Measurements from ENCODE around the gene UTF1.

The UTF1 gene

GRCh38 chr10:133275684-133276092 lies 45.7 kb downstream of the UTF1 start:
- peak overlapping the region; percentile 57 to 91 (median 72) for H3K4me3 ChIP-seq (ENCODE audit: control insufficient read depth in 1 of 7, extremely low read depth in 1 of 7, insufficient read depth in 4 of 7, low read depth in 2 of 7, low read length in 6 of 7)
- CTCF ChIA-PET, result interaction anchor here (0.8 to 7.1 kb wide), 9 partner anchors 10 to 132 kb away, joined by 3 to 112 read pairs (median 9); no protein-coding TSS in a partner anchor
- no peaks in the 10 kb centered on the region for H3K27me3 ChIP-seq (replicated peaks in 2 of 5; ENCODE audit: control insufficient read depth in 4 of 5, insufficient read depth in 5 of 5, low read length in 4 of 5)
- no peaks in the 10 kb centered on the region for H3K9me3 ChIP-seq (ENCODE audit: control extremely low read depth in 1 of 5, control insufficient read depth in 4 of 5, insufficient read depth in 2 of 5, low read depth in 1 of 5, low read length in 4 of 5)
- POLR2A ChIA-PET, result interaction anchor here (0.7 to 5.8 kb wide), 7 partner anchors 12 to 38 kb away, joined by 3 to 63 read pairs (median 4); partner anchors contain the start of genes TUBGCP2, VENTX and ZNF511
- peaks cover 11 to 69% (median 66%) of the 10 kb centered on the region in 4 experiments for H3K4me1 ChIP-seq (ENCODE audit: control extremely low read depth in 1 of 4, control insufficient read depth in 4 of 4, insufficient read depth in 4 of 4, low read length in 3 of 4)
- DNase-seq, result peak in 2 of 3 donors; percentile 56 to 60
- peak overlapping the region; percentile 80 to 86 for H3K27ac ChIP-seq (ENCODE audit: insufficient read depth in 1 of 2, low read depth in 1 of 2, low read length in 2 of 2, poor library complexity in 1 of 2, severe bottlenecking in 2 of 2)
- WGBS (ENCODE audit: insufficient coverage), result 0% methylated on average over 12 of the region's 12 CpGs
- peaks cover 0 to 32% (median 16%) of the 10 kb centered on the region in 4 experiments for H3K36me3 ChIP-seq (ENCODE audit: control insufficient read depth in 4 of 4, insufficient read depth in 4 of 4, low read length in 3 of 4)

- H3K9me3 ChIP-seq (ENCODE audit: control extremely low read depth in 1 of 5, control insufficient read depth in 4 of 5, insufficient read depth in 2 of 5, low read depth in 1 of 5, low read length in 4 of 5), result no peaks in the 10 kb centered on the region
- H3K4me3 ChIP-seq (ENCODE audit: control insufficient read depth in 1 of 7, extremely low read depth in 1 of 7, insufficient read depth in 4 of 7, low read depth in 2 of 7, low read length in 6 of 7), result peak overlapping the region; percentile 57 to 91 (median 72)
- WGBS (ENCODE audit: insufficient coverage), result 3% methylated on average over 3 of the region's 6 CpGs
- POLR2A ChIA-PET, result interaction anchor here (0.7 to 5.8 kb wide), 6 partner anchors 12 to 38 kb away, joined by 3 to 63 read pairs (median 8); partner anchors contain the start of genes TUBGCP2, VENTX and ZNF511
- no peak for DNase-seq
- CTCF ChIA-PET, result interaction anchor here (1.0 to 7.1 kb wide), 6 partner anchors 10 to 133 kb away, joined by 3 to 112 read pairs (median 10); no protein-coding TSS in a partner anchor
- H3K27ac ChIP-seq (ENCODE audit: insufficient read depth in 1 of 2, low read depth in 1 of 2, low read length in 2 of 2, poor library complexity in 1 of 2, severe bottlenecking in 2 of 2), result peak overlapping the region in 1 of 2 experiments; percentile 86
- H3K4me1 ChIP-seq (ENCODE audit: control extremely low read depth in 1 of 4, control insufficient read depth in 4 of 4, insufficient read depth in 4 of 4, low read length in 3 of 4), result peaks cover 11 to 73% (median 69%) of the 10 kb centered on the region in 4 experiments
- peaks cover 0 to 28% (median 12%) of the 10 kb centered on the region in 4 experiments for H3K36me3 ChIP-seq (ENCODE audit: control insufficient read depth in 4 of 4, insufficient read depth in 4 of 4, low read length in 3 of 4)
- no peaks in the 10 kb centered on the region for H3K27me3 ChIP-seq (replicated peaks in 2 of 5; ENCODE audit: control insufficient read depth in 4 of 5, insufficient read depth in 5 of 5, low read length in 4 of 5)
Measured at GRCh38 chr10:133276100-133276434, 46.0 kb downstream of the UTF1 start.

GRCh38 chr10:133276435-133277201 lies 46.6 kb downstream of the UTF1 start, which contains the start of gene ADAM8:
Gene ADAM8, minus strand, starts transcription at chr10:133276868. Its CDS starts 51 bp downstream, at chr10:133276817.
- peak within 1 kb of the TSS; percentile 57 to 91 (median 72) for H3K4me3 ChIP-seq (ENCODE audit: control insufficient read depth in 1 of 7, extremely low read depth in 1 of 7, insufficient read depth in 4 of 7, low read depth in 2 of 7, low read length in 6 of 7)
- ChIA-PET POLR2A (interaction anchor here (0.7 to 5.8 kb wide), 5 partner anchors 13 to 39 kb away, joined by 3 to 63 read pairs (median 11); partner anchors contain the start of genes TUBGCP2, VENTX and ZNF511), CTCF (interaction anchor here (1.0 to 7.1 kb wide), 5 partner anchors 11 to 33 kb away, joined by 3 to 112 read pairs (median 12); no protein-coding TSS in a partner anchor)
- peaks cover 11 to 76% (median 71%) of the 10 kb centered on the region in 4 experiments for H3K4me1 ChIP-seq (ENCODE audit: control extremely low read depth in 1 of 4, control insufficient read depth in 4 of 4, insufficient read depth in 4 of 4, low read length in 3 of 4)
- H3K36me3 ChIP-seq (ENCODE audit: control insufficient read depth in 4 of 4, insufficient read depth in 4 of 4, low read length in 3 of 4), result peaks cover 0 to 27% (median 13%) of the 10 kb centered on the region in 4 experiments
- peak within 1 kb of the TSS; percentile 85 to 93 for H3K27ac ChIP-seq (ENCODE audit: insufficient read depth in 1 of 2, low read depth in 1 of 2, low read length in 2 of 2, poor library complexity in 1 of 2, severe bottlenecking in 2 of 2)
- WGBS (ENCODE audit: insufficient coverage), result 4% methylated on average over 35 of the region's 63 CpGs
- peak in 2 of 3 donors; percentile 46 to 59 for DNase-seq
- no peaks in the 10 kb centered on the region for H3K9me3 ChIP-seq (ENCODE audit: control extremely low read depth in 1 of 5, control insufficient read depth in 4 of 5, insufficient read depth in 2 of 5, low read depth in 1 of 5, low read length in 4 of 5)
- H3K27me3 ChIP-seq (replicated peaks in 2 of 5; ENCODE audit: control insufficient read depth in 4 of 5, insufficient read depth in 5 of 5, low read length in 4 of 5), result no peaks in the 10 kb centered on the region

GRCh38 chr10:133277277-133277992 lies 47.4 kb downstream of the UTF1 start:
- H3K27ac ChIP-seq (ENCODE audit: insufficient read depth in 1 of 2, low read depth in 1 of 2, low read length in 2 of 2, poor library complexity in 1 of 2, severe bottlenecking in 2 of 2), result peak overlapping the region; percentile 85 to 93
- ChIA-PET CTCF (interaction anchor here (0.8 to 7.1 kb wide), 8 partner anchors 10 to 30 kb away, joined by 3 to 112 read pairs (median 4); no protein-coding TSS in a partner anchor), POLR2A (interaction anchor here (1.1 to 5.8 kb wide), 8 partner anchors 10 to 37 kb away, joined by 4 to 63 read pairs (median 14); partner anchors contain the start of genes TUBGCP2 and ZNF511)
- H3K4me1 ChIP-seq (ENCODE audit: control extremely low read depth in 1 of 4, control insufficient read depth in 4 of 4, insufficient read depth in 4 of 4, low read length in 3 of 4), result peaks cover 11 to 76% (median 71%) of the 10 kb centered on the region in 4 experiments
- no peaks in the 10 kb centered on the region for H3K9me3 ChIP-seq (ENCODE audit: control extremely low read depth in 1 of 5, control insufficient read depth in 4 of 5, insufficient read depth in 2 of 5, low read depth in 1 of 5, low read length in 4 of 5)
- WGBS (ENCODE audit: insufficient coverage), result 83% methylated on average over 20 of the region's 25 CpGs
- H3K36me3 ChIP-seq (ENCODE audit: control insufficient read depth in 4 of 4, insufficient read depth in 4 of 4, low read length in 3 of 4), result peaks cover 0 to 28% (median 19%) of the 10 kb centered on the region in 4 experiments
- DNase-seq, result no peak
- no peaks in the 10 kb centered on the region for H3K27me3 ChIP-seq (replicated peaks in 2 of 5; ENCODE audit: control insufficient read depth in 4 of 5, insufficient read depth in 5 of 5, low read length in 4 of 5)
- H3K4me3 ChIP-seq (ENCODE audit: control insufficient read depth in 1 of 7, extremely low read depth in 1 of 7, insufficient read depth in 4 of 7, low read depth in 2 of 7, low read length in 6 of 7), result peak overlapping the region in 3 of 7 experiments; percentile 40 to 91 (median 56)

- H3K27ac ChIP-seq (ENCODE audit: insufficient read depth in 1 of 2, low read depth in 1 of 2, low read length in 2 of 2, poor library complexity in 1 of 2, severe bottlenecking in 2 of 2), result peak overlapping the region; percentile 85 to 93
- WGBS (ENCODE audit: insufficient coverage), result 35% methylated on average over 8 of the region's 12 CpGs
- peak in 2 of 3 donors; percentile 16 to 30 for DNase-seq
- H3K27me3 ChIP-seq (replicated peaks in 2 of 5; ENCODE audit: control insufficient read depth in 4 of 5, insufficient read depth in 5 of 5, low read length in 4 of 5), result no peaks in the 10 kb centered on the region
- H3K36me3 ChIP-seq (ENCODE audit: control insufficient read depth in 4 of 4, insufficient read depth in 4 of 4, low read length in 3 of 4), result peaks cover 0 to 31% (median 23%) of the 10 kb centered on the region in 4 experiments
- POLR2A ChIA-PET, result interaction anchor here (0.6 to 4.0 kb wide), 8 partner anchors 11 to 228 kb away, joined by 3 to 29 read pairs (median 6); partner anchors contain the start of genes TUBGCP2 and ZNF511
- H3K4me1 ChIP-seq (ENCODE audit: control extremely low read depth in 1 of 4, control insufficient read depth in 4 of 4, insufficient read depth in 4 of 4, low read length in 3 of 4), result peaks cover 11 to 76% (median 71%) of the 10 kb centered on the region in 4 experiments
- no peaks in the 10 kb centered on the region for H3K9me3 ChIP-seq (ENCODE audit: control extremely low read depth in 1 of 5, control insufficient read depth in 4 of 5, insufficient read depth in 2 of 5, low read depth in 1 of 5, low read length in 4 of 5)
- peak overlapping the region in 5 of 7 experiments; percentile 29 to 65 (median 55) for H3K4me3 ChIP-seq (ENCODE audit: control insufficient read depth in 1 of 7, extremely low read depth in 1 of 7, insufficient read depth in 4 of 7, low read depth in 2 of 7, low read length in 6 of 7)
- CTCF ChIA-PET, result interaction anchor here (0.7 to 7.1 kb wide), 12 partner anchors 10 to 40 kb away, joined by 3 to 112 read pairs (median 4); no protein-coding TSS in a partner anchor
Measured at GRCh38 chr10:133277993-133278576, 48.1 kb downstream of the UTF1 start.
